Neural cell (in vitro differentiated cells): Measurements from ENCODE around the gene STXBP1. TPM values are rescaled to one million over a fixed set of nuclear protein-coding genes. Genes with fewer than 3 reads are reported as not detected.

Experiments
- H2AFZ ChIP-seq: fragments of 200-600, 300-800 bp; sonication (generic), shearing (Covaris generic); 2 replicates; pipeline ENCODE4 v1.6.0; 2014; ENCODE audit warnings: low read depth, mild to moderate bottlenecking, antibody characterized with exemption, low read length, moderate library complexity
- H3F3A ChIP-seq: fragments of 200-600 bp; shearing (Covaris generic); 2 replicates; pipeline ENCODE4 v1.6.1; 2016; ENCODE audit warnings: mild to moderate bottlenecking, moderate library complexity, mixed read lengths, antibody characterized with exemption, low read length; ENCODE audit not compliant: insufficient read depth, poor library complexity, severe bottlenecking
- H3K27ac ChIP-seq: fragments of 200-600, 300-800 bp; sonication (generic), shearing (Covaris generic); 2 replicates; pipeline ENCODE4 v1.5.1; 2014; ENCODE audit warnings: mild to moderate bottlenecking, low read length, moderate library complexity
- H3K27me3 ChIP-seq: fragments of 300-800, 200-600 bp; sonication (generic), shearing (Covaris generic); 2 replicates; pipeline ENCODE4 v1.6.0; 2014; ENCODE audit warnings: mild to moderate bottlenecking, low read depth, low read length, moderate library complexity; ENCODE audit not compliant: insufficient read depth
- H3K36me3 ChIP-seq: fragments of 300-800, 200-600 bp; sonication (generic), shearing (Covaris generic); 2 replicates; pipeline ENCODE4 v1.5.1; 2014; ENCODE audit warnings: mild to moderate bottlenecking, antibody characterized with exemption, low read length, moderate library complexity; ENCODE audit not compliant: insufficient read depth
- H3K4me2 ChIP-seq: fragments of 300-800, 200-600 bp; sonication (generic), shearing (Covaris generic); 2 replicates; pipeline ENCODE4 v1.6.0; 2014; ENCODE audit warnings: mild to moderate bottlenecking, low read length
- H3K4me3 ChIP-seq: fragments of 300-800, 200-600 bp; sonication (generic), shearing (Covaris generic); 2 replicates; pipeline ENCODE4 v1.5.1; 2014; ENCODE audit warnings: mild to moderate bottlenecking, low read length, moderate library complexity
- H3K79me2 ChIP-seq: fragments of 200-600 bp; shearing (Covaris generic); replicated peaks from 2 replicates; pipeline ENCODE4 v1.6.0; 2014; ENCODE audit warnings: mild to moderate bottlenecking, low read length, moderate library complexity; ENCODE audit not compliant: insufficient read depth
- H3K9ac ChIP-seq: fragments of 300-800, 200-600 bp; sonication (generic), shearing (Covaris generic); 2 replicates; pipeline ENCODE4 v1.6.1; 2016; ENCODE audit warnings: mild to moderate bottlenecking, low read length, mixed read lengths
- H3K9me2 ChIP-seq: fragments of 200-600 bp; shearing (Covaris generic); 2 replicates; pipeline ENCODE4 v1.6.1; 2016; ENCODE audit warnings: mild to moderate bottlenecking, low read length, mixed read lengths; ENCODE audit not compliant: insufficient read depth
- H3K9me3 ChIP-seq: fragments of 200-600, 300-800 bp; sonication (generic), shearing (Covaris generic); 2 replicates; pipeline ENCODE4 v1.6.1; 2016; ENCODE audit warnings: mild to moderate bottlenecking, mixed run types, low read length, moderate library complexity, mixed read lengths
- H4K20me1 ChIP-seq: fragments of 200-600 bp; shearing (Covaris generic); 2 replicates; pipeline ENCODE4 v1.6.1; 2016; ENCODE audit warnings: mild to moderate bottlenecking, mixed run types; ENCODE audit not compliant: insufficient read depth
- EP300 ChIP-seq: fragments of 450-650 bp; conservative IDR thresholded peaks from 2 replicates; pipeline ENCODE4 v1.6.1; 2014; ENCODE audit warnings: antibody characterized with exemption, mild to moderate bottlenecking, moderate library complexity; ENCODE audit not compliant: poor library complexity, severe bottlenecking
- EZH2 ChIP-seq: fragments of 200-600, 300-800 bp; shearing (Covaris generic), sonication (generic); IDR thresholded peaks from 2 replicates; pipeline ENCODE4 v1.6.1; 2014; ENCODE audit warnings: antibody characterized with exemption, low read length, borderline replicate concordance, mild to moderate bottlenecking; ENCODE audit not compliant: insufficient read depth, poor library complexity, severe bottlenecking
- MXI1 ChIP-seq: fragments of 450-650 bp; conservative IDR thresholded peaks from 2 replicates; pipeline ENCODE4 v1.6.1; 2014; ENCODE audit warnings: antibody characterized with exemption, mild to moderate bottlenecking; ENCODE audit not compliant: poor library complexity, severe bottlenecking
- POLR2AphosphoS5 ChIP-seq: IDR thresholded peaks from 2 replicates; pipeline ENCODE4 v1.6.1; 2012
- RAD21 ChIP-seq: fragments of 450-650 bp; conservative IDR thresholded peaks from 2 replicates; pipeline ENCODE4 v1.6.1; 2014; ENCODE audit warnings: antibody characterized with exemption, mild to moderate bottlenecking, moderate library complexity
- SMC3 ChIP-seq: fragments of 450-650 bp; conservative IDR thresholded peaks from 2 replicates; pipeline ENCODE4 v1.6.1; 2014; ENCODE audit warnings: antibody characterized with exemption, mild to moderate bottlenecking, moderate library complexity; ENCODE audit not compliant: poor library complexity
- TAF1 ChIP-seq: IDR thresholded peaks from 2 replicates; pipeline ENCODE4 v1.6.1; 2012; ENCODE audit warnings: low read depth
- polyA plus RNA-seq: library from polyadenylated mRNA; depleted of rRNA; stranded (reverse); fragments of >200 nt; gene quantifications from 2 replicates; pipeline ENCODE4 v1.2.3, GENCODE V29; 2014
- TF ChIP-seq, protein P1 (sequence below): IDR thresholded peaks from 2 replicates; pipeline ENCODE4 v1.6.1; 2012; ENCODE audit warnings: borderline replicate concordance
- TF ChIP-seq, protein P2 (sequence below): fragments of 450-650 bp; IDR thresholded peaks from 2 replicates; pipeline ENCODE4 v1.5.1; 2014; ENCODE audit warnings: antibody characterized with exemption, mild to moderate bottlenecking, moderate library complexity; ENCODE audit not compliant: poor library complexity, severe bottlenecking

STXBP1 gene
- polyA plus RNA-seq, 1 donor from 2014 or later, result 42.5 TPM

DNA sequence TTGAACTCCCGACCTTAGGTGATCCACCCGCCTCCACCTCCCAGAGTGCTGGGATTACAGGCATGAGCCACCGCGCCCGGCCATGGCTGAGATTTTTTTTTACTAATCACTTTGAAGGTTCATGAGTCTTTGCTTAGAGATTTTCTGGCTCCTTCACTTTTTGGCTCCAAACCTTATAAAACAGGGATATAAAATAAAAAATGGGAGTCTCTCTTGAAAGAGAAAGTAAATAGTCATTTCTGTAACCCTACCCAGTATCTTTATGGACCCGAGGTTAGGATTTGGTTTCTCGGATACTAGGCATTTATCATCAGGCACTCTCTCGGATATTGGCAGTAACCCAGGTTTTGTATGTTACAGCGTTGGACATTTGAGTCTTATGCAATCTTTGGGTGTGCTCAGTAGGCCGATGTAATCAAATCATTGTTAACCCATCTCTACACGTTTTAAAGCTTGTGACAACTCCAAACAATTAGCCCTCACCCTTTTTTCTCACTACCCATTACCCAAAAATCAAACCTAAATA lies 25.3 kb downstream of the STXBP1 start:
- Histone ChIP-seq H3K9me3 (no peaks in the 10 kb centered on the region), H3K9ac (no peak overlapping the region), H3K79me2 (peaks cover 12% of the 10 kb centered on the region), H3K4me2 (no peak overlapping the region), H3K9me2 (no peaks in the 10 kb centered on the region), H3K36me3 (no peaks in the 10 kb centered on the region), H3K27me3 (no peaks in the 10 kb centered on the region), H3F3A (no peaks in the 10 kb centered on the region), H3K4me3 (no peak overlapping the region), H4K20me1 (no peaks in the 10 kb centered on the region), H3K27ac (no peak overlapping the region), H2AFZ (no peak overlapping the region)
- TF ChIP-seq EP300 (no peak), SMC3 (no peak), TAF1 (no peak), RAD21 (no peak), MXI1 (no peak), EZH2 (no peak), POLR2AphosphoS5 (no peak)
- TF ChIP-seq, protein P1, sequence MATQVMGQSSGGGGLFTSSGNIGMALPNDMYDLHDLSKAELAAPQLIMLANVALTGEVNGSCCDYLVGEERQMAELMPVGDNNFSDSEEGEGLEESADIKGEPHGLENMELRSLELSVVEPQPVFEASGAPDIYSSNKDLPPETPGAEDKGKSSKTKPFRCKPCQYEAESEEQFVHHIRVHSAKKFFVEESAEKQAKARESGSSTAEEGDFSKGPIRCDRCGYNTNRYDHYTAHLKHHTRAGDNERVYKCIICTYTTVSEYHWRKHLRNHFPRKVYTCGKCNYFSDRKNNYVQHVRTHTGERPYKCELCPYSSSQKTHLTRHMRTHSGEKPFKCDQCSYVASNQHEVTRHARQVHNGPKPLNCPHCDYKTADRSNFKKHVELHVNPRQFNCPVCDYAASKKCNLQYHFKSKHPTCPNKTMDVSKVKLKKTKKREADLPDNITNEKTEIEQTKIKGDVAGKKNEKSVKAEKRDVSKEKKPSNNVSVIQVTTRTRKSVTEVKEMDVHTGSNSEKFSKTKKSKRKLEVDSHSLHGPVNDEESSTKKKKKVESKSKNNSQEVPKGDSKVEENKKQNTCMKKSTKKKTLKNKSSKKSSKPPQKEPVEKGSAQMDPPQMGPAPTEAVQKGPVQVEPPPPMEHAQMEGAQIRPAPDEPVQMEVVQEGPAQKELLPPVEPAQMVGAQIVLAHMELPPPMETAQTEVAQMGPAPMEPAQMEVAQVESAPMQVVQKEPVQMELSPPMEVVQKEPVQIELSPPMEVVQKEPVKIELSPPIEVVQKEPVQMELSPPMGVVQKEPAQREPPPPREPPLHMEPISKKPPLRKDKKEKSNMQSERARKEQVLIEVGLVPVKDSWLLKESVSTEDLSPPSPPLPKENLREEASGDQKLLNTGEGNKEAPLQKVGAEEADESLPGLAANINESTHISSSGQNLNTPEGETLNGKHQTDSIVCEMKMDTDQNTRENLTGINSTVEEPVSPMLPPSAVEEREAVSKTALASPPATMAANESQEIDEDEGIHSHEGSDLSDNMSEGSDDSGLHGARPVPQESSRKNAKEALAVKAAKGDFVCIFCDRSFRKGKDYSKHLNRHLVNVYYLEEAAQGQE, result no peak
- TF ChIP-seq, protein P2, sequence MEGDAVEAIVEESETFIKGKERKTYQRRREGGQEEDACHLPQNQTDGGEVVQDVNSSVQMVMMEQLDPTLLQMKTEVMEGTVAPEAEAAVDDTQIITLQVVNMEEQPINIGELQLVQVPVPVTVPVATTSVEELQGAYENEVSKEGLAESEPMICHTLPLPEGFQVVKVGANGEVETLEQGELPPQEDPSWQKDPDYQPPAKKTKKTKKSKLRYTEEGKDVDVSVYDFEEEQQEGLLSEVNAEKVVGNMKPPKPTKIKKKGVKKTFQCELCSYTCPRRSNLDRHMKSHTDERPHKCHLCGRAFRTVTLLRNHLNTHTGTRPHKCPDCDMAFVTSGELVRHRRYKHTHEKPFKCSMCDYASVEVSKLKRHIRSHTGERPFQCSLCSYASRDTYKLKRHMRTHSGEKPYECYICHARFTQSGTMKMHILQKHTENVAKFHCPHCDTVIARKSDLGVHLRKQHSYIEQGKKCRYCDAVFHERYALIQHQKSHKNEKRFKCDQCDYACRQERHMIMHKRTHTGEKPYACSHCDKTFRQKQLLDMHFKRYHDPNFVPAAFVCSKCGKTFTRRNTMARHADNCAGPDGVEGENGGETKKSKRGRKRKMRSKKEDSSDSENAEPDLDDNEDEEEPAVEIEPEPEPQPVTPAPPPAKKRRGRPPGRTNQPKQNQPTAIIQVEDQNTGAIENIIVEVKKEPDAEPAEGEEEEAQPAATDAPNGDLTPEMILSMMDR, result no peak

DNA sequence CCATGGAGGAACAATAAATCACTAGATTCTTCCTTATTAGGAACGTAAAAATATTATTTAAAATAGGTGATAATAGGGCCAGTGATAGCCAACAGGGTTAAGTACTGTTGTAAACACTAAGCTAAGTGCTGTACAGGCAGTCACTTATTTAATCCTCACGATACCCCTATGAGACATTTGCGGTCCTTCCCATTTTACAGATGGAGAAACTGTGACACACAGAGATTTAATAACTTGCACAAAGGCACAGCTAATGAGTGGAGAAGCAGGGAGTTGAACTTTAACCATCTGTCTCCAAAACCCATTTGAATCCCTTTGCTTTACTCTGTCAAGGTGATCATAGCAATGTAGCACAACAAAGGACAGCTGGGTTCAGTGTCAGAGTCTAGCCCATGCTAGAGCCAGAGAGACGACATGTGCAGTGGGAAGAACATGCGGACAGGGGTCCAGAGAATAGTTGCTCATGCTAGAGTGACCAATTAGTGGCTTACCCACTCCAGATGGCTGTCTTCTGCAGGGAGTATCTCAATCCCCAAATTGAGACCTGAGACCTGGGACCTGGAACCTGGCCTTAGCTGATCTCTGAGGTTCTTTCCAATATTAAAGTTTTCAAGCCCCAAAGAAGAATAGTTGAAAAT lies 28.9 kb downstream of the STXBP1 start:
- Histone ChIP-seq H3K4me2 (no peak overlapping the region), H3K27me3 (no peaks in the 10 kb centered on the region), H3K9me2 (no peaks in the 10 kb centered on the region), H3K27ac (no peak overlapping the region), H2AFZ (no peak overlapping the region), H3K4me3 (no peak overlapping the region), H3K36me3 (no peaks in the 10 kb centered on the region), H3F3A (no peaks in the 10 kb centered on the region), H3K9ac (no peak overlapping the region), H4K20me1 (no peaks in the 10 kb centered on the region), H3K79me2 (peaks cover 12% of the 10 kb centered on the region), H3K9me3 (no peaks in the 10 kb centered on the region)
- TF ChIP-seq POLR2AphosphoS5 (no peak), TAF1 (no peak), EZH2 (no peak), MXI1 (no peak), EP300 (no peak), RAD21 (no peak), SMC3 (no peak)
- TF ChIP-seq, protein P2, result no peak
- TF ChIP-seq, protein P1, result no peak
